ENCODE data around the gene TRAP1. TPM values are rescaled to one million over a fixed set of nuclear protein-coding genes. Genes with fewer than 3 reads are reported as not detected.

TRAP1 gene
- total RNA-seq, 2 donors from 2014 or later, result 78.1 to 92.9 TPM

DNA sequence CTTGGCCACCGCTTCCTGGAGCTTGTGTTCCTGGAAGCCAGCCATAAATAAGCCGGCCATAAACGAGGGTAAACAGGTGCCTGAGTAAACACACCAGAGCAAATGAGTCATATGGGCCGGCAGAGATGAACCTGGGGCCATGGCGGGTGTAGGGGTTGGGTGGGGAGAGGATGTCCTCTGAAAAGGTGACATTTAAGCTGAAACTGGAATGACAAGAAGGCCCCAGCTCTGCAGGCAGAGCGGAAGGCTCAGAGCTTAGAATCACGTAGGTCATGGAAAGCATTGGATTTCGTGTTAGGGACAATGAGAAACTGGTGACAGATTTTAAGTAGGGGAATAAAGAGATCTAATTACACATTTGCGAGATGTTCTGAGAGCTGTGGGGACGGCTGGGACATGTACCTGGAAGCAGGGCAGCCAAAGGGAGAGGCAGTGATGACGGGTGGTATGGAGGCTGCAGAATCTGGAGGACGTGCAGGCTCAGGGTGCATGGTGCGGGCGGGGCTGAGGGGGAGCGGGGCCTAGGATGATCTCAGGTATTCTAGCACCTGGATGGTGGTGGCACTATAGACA, 70.9 kb downstream of the TRAP1 start:
- ATAC-seq, result peak; percentile 77

DNA sequence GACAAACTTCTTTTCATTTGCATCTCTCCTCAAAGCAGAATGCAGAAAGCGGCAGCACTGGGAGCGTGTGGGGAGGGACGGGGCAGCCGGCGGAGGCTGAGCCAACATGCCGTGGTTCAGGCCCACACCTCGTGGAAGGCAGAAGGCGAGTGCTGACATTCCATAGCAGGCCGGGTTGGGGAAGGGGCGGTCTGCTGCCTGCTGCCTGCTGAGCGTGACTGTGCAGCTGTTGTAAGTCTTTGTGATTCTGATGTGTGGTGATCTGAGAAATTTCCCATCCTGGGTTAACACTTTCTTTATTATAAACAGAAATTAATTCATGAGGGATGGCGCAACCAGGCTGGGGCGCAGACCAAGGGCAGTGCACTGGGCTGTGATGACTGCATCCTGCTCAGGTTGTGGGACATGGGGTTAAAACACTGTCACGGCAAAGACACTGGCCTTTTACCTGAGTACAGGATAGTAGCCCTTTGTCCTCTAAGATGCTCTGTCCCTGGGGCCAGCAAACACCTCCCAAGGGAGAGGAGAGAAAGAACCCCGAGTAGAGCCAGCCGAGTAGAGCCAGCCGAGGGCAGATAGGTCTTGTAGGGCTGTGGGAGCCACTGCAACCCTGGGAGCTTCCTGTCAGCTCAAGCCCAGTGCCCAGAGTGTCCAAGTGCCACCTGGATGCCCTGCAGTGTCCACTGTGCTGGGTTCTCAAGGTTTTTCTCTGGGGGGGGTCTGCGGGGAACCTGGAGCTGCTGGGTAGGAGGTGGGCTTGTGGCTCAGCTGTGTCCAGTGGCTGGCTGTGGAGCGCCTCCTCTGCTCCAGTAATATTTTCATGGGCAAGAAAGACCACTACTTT, 71.6 kb downstream of the TRAP1 start:
- H3K9me3 ChIP-seq, result no peaks in the 10 kb centered on the region
- peaks cover 14% of the 10 kb centered on the region for H3K4me1 ChIP-seq
- ATAC-seq (peak; percentile 41), DNase-seq (peak in 1 of 4 donors; percentile 43)
- H3K4me3 ChIP-seq, result no peak overlapping the region
- 78 to 86% methylated on average over 13 to 19 of the region's 19 CpGs for WGBS, 2 donors
- TF ChIP-seq, protein P1, sequence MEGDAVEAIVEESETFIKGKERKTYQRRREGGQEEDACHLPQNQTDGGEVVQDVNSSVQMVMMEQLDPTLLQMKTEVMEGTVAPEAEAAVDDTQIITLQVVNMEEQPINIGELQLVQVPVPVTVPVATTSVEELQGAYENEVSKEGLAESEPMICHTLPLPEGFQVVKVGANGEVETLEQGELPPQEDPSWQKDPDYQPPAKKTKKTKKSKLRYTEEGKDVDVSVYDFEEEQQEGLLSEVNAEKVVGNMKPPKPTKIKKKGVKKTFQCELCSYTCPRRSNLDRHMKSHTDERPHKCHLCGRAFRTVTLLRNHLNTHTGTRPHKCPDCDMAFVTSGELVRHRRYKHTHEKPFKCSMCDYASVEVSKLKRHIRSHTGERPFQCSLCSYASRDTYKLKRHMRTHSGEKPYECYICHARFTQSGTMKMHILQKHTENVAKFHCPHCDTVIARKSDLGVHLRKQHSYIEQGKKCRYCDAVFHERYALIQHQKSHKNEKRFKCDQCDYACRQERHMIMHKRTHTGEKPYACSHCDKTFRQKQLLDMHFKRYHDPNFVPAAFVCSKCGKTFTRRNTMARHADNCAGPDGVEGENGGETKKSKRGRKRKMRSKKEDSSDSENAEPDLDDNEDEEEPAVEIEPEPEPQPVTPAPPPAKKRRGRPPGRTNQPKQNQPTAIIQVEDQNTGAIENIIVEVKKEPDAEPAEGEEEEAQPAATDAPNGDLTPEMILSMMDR (IDR thresholded peaks at IDR 0.05), result no peak
- TF ChIP-seq POLR2A (IDR thresholded peaks at IDR 0.05), result no peak
- H3K27ac ChIP-seq, result peak overlapping the region; percentile 20 to 69 (median 56)
- no peaks in the 10 kb centered on the region for H3K36me3 ChIP-seq (replicated peaks in 1 of 2; ENCODE audit: insufficient read depth in 1 of 2, low read depth in 2 of 2)
- H3K27me3 ChIP-seq, result no peaks in the 10 kb centered on the region
- intact Hi-C loops (cut with DNase I), result no loop called here

More for the DNA sequence above, 70.9 kb downstream of the TRAP1 start:
- no peak for TF ChIP-seq POLR2A (IDR thresholded peaks at IDR 0.05)
- TF ChIP-seq, protein P1 (IDR thresholded peaks at IDR 0.05), result no peak
- peak; percentile 47 to 86 (median 74) for DNase-seq
- no peaks in the 10 kb centered on the region for H3K36me3 ChIP-seq (replicated peaks in 1 of 2; ENCODE audit: insufficient read depth in 1 of 2, low read depth in 2 of 2)
- no peaks in the 10 kb centered on the region for H3K9me3 ChIP-seq
- H3K4me3 ChIP-seq, result no peak overlapping the region
- no peaks in the 10 kb centered on the region for H3K27me3 ChIP-seq
- intact Hi-C loops (cut with DNase I), result no loop called here
- 62 to 65% methylated on average over 15 of the region's 15 CpGs for WGBS, 2 donors
- H3K4me1 ChIP-seq, result peaks cover 14% of the 10 kb centered on the region
- peak overlapping the region; percentile 40 to 69 (median 56) for H3K27ac ChIP-seq

DNA sequence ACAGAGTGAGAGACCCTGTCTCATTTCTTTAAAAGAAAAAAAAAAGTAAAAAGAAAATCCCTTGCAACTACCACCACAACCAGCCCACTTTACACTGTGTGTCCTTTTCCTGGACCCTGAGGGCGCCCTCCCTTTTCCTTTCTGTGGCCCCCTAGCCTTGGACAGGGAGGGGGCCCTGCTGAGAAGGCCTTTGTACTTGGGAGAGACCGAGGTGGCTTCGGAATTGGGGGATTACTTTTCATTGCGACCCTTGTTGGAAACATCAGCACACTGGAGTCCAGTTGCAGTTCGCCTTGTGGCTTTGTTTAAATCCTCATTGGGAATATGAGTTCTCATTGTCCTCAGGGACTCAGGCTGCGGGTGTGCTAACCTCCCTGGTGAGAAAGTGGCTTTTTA, 72.2 kb downstream of the TRAP1 start:
- H3K9me3 ChIP-seq, result no peaks in the 10 kb centered on the region
- ATAC-seq (no peak), DNase-seq (no peak)

DNA sequence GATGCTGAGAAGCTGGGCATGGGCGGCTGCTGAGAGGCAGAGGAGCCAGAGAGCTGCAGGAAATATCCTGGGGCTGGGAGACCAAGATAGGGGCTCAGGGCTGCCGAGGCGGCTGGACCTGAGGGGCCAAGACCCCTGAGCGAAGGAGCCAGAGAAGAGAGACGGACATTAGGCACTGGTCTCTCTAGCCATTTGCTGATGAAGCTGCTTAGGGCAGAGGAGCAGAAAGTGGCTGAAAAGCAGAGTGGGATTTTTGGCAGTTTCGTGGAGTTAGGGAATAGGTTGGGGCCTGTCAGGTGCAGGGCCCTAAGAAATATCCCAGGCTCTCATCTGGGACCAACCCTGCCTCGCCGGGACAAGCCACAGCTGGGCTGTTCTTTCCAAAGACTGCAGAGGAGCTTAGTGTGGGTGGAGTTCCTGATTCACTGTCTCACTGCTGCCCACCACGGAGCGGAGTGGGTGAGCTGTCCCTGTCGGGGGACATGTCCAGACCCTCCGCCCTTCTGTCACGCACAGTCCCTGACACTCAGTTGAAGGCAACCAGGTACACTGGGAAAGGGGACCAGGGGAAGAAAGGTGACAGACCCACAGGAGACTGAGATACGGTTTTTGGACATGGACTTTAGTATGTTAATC, 74.1 kb downstream of the TRAP1 start:
- H3K4me3 ChIP-seq, result no peak overlapping the region
- H3K27ac ChIP-seq, result no peak overlapping the region
- H3K36me3 ChIP-seq (replicated peaks in 1 of 2; ENCODE audit: insufficient read depth in 1 of 2, low read depth in 2 of 2), result no peaks in the 10 kb centered on the region
- 91 to 95% methylated on average over 14 of the region's 14 CpGs for whole genome bisulfite sequencing, 2 donors
- intact Hi-C loops (cut with DNase I), result no loop called here
- no peak for TF ChIP-seq POLR2A (IDR thresholded peaks at IDR 0.05)
- TF ChIP-seq, protein P1 (IDR thresholded peaks at IDR 0.05), result no peak
- ATAC-seq, result no peak
- H3K4me1 ChIP-seq, result peaks cover 14% of the 10 kb centered on the region
- no peaks in the 10 kb centered on the region for H3K27me3 ChIP-seq
- H3K9me3 ChIP-seq, result no peaks in the 10 kb centered on the region
- no peak for DNase-seq

More for the DNA sequence above, 72.2 kb downstream of the TRAP1 start:
- intact Hi-C loops (cut with DNase I), result no loop called here
- Histone ChIP-seq H3K27me3 (no peaks in the 10 kb centered on the region), H3K4me1 (peaks cover 14% of the 10 kb centered on the region), H3K36me3 (replicated peaks in 1 of 2; ENCODE audit: insufficient read depth in 1 of 2, low read depth in 2 of 2) (no peaks in the 10 kb centered on the region), H3K27ac (no peak overlapping the region), H3K4me3 (no peak overlapping the region)
- TF ChIP-seq, protein P1 (IDR thresholded peaks at IDR 0.05), result no peak
- TF ChIP-seq POLR2A (IDR thresholded peaks at IDR 0.05), result no peak
- 77 to 96% methylated on average over 6 of the region's 6 CpGs for WGBS, 2 donors

Data from body of pancreas (tissue), 4 donors.